C4-2B (cell line): ENCODE results near the gene DCUN1D3.
"Not testable (repeated sequence)": the region's sequence is repeated elsewhere in the genome, so short reads cannot be mapped to it uniquely, and the experiment has no call there.

Source experiments
- H3K27ac ChIP-seq: fragments of 450-650 bp; 2 replicates; pipeline ENCODE4 v1.5.1; 2017
- CTCF ChIP-seq: fragments of 450-650 bp; conservative IDR thresholded peaks from 2 replicates; pipeline ENCODE4 v1.5.1; 2017; ENCODE audit warnings: mild to moderate bottlenecking
- ZFX ChIP-seq: fragments of 450-650 bp; IDR thresholded peaks from 2 replicates; pipeline ENCODE4 v1.6.1; 2017

The DCUN1D3 gene

GRCh38 chr16:20867585-20867984 lies 32.6 kb downstream of the DCUN1D3 start:
- H3K27ac ChIP-seq, result no peak overlapping the region
- TF ChIP-seq CTCF (no peak), ZFX (no peak)

GRCh38 chr16:20866801-20867200 lies 33.4 kb downstream of the DCUN1D3 start:
- no peak overlapping the region for H3K27ac ChIP-seq
- TF ChIP-seq ZFX, result no peak
- TF ChIP-seq CTCF, result no peak

GRCh38 chr16:20866145-20866772 lies 33.9 kb downstream of the DCUN1D3 start:
- TF ChIP-seq CTCF (no peak), ZFX (no peak)
- no peak overlapping the region for H3K27ac ChIP-seq

GRCh38 chr16:20865420-20866131 lies 34.6 kb downstream of the DCUN1D3 start:
- H3K27ac ChIP-seq, result no peak overlapping the region
- TF ChIP-seq ZFX (no peak), CTCF (no peak)

- H3K27ac ChIP-seq, result not testable (repeated sequence)
Observed at GRCh38 chr16:20864376-20864775, 35.8 kb downstream of the DCUN1D3 start.

- TF ChIP-seq CTCF (no peak), ZFX (no peak)
- no peak overlapping the region for H3K27ac ChIP-seq
Observed at GRCh38 chr16:20862162-20862960, 37.8 kb downstream of the DCUN1D3 start.

- not testable (repeated sequence) for H3K27ac ChIP-seq
Observed at GRCh38 chr16:20860995-20861394, 39.2 kb downstream of the DCUN1D3 start.

GRCh38 chr16:20860361-20860760 lies 39.8 kb downstream of the DCUN1D3 start:
- no peak overlapping the region for H3K27ac ChIP-seq
- TF ChIP-seq CTCF, result no peak
